Activated T-cell treated with anti-CD3 and anti-CD28 coated beads for 48 hours (primary cell): ENCODE results near the gene AFM.
"Not testable (repeated sequence)": the region's sequence is repeated elsewhere in the genome, so short reads cannot be mapped to it uniquely, and the experiment has no call there.

Experiments used
- DNase-seq: peaks from one replicate; pipeline ENCODE4 v3.0.0-alpha.2; 2020; ENCODE audit warnings: low read depth

Gene AFM

GRCh38 chr4:73507541-73507940 is 26.0 kb downstream of the AFM start:
- DNase-seq = no peak

GRCh38 chr4:73508651-73509050 is 27.1 kb downstream of the AFM start:
- no peak for DNase-seq

GRCh38 chr4:73518340-73518739 is 36.8 kb downstream of the AFM start:
- no peak for DNase-seq

GRCh38 chr4:73520821-73521220 is 39.3 kb downstream of the AFM start:
- DNase-seq = no peak

GRCh38 chr4:73523126-73523525 is 41.6 kb downstream of the AFM start:
- no peak for DNase-seq

GRCh38 chr4:73525611-73526010 is 44.1 kb downstream of the AFM start:
- no peak for DNase-seq

- DNase-seq = no peak
Observed at GRCh38 chr4:73527196-73527595, 45.7 kb downstream of the AFM start.

GRCh38 chr4:73528171-73528570 is 46.6 kb downstream of the AFM start:
- no peak for DNase-seq

- DNase-seq = no peak
Observed at GRCh38 chr4:73533515-73534422, 52.2 kb downstream of the AFM start.

GRCh38 chr4:73538162-73538561 is 56.6 kb downstream of the AFM start:
- no peak for DNase-seq

GRCh38 chr4:73539386-73539785 is 57.8 kb downstream of the AFM start:
- no peak for DNase-seq

GRCh38 chr4:73540826-73541225 is 59.3 kb downstream of the AFM start:
- DNase-seq = no peak

GRCh38 chr4:73541251-73541650 is 59.7 kb downstream of the AFM start:
- no peak for DNase-seq

- DNase-seq = no peak
Observed at GRCh38 chr4:73544620-73545019, 63.1 kb downstream of the AFM start.

GRCh38 chr4:73550865-73551264 is 69.3 kb downstream of the AFM start:
- not testable (repeated sequence) for DNase-seq
